ENCODE data around the gene STBD1.
"Not testable (repeated sequence)": the region's sequence is repeated elsewhere in the genome, so short reads cannot be mapped to it uniquely, and the experiment has no call there.

Gene STBD1

GRCh38 chr4:76283900-76284299 is 22.6 kb upstream of the STBD1 start:
- Histone ChIP-seq H3K27me3 (ENCODE audit: insufficient read depth, low read length) (no peaks in the 10 kb centered on the region), H3K4me1 (ENCODE audit: control insufficient read depth, insufficient read depth, low read length, unreplicated experiment) (no peaks in the 10 kb centered on the region), H3K27ac (ENCODE audit: low read depth, low read length) (no peak overlapping the region), H3K79me2 (ENCODE audit: control insufficient read depth, insufficient read depth, low read length, unreplicated experiment) (no peaks in the 10 kb centered on the region), H3K36me3 (ENCODE audit: insufficient read depth, low read length) (no peaks in the 10 kb centered on the region), H2AFZ (ENCODE audit: low read length, unreplicated experiment) (no peak overlapping the region), H3K4me3 (ENCODE audit: low read depth, low read length) (no peak overlapping the region)

- H2AFZ ChIP-seq (ENCODE audit: low read length, unreplicated experiment); H3K79me2 ChIP-seq (ENCODE audit: control insufficient read depth, insufficient read depth, low read length, unreplicated experiment); H3K27me3 ChIP-seq (ENCODE audit: insufficient read depth, low read length); H3K27ac ChIP-seq (ENCODE audit: low read depth, low read length); H3K4me3 ChIP-seq (ENCODE audit: low read depth, low read length); H3K36me3 ChIP-seq (ENCODE audit: insufficient read depth, low read length); H3K4me1 ChIP-seq (ENCODE audit: control insufficient read depth, insufficient read depth, low read length, unreplicated experiment): not testable (repeated sequence)
Observed at GRCh38 chr4:76287811-76288210, 18.7 kb upstream of the STBD1 start.

DNA sequence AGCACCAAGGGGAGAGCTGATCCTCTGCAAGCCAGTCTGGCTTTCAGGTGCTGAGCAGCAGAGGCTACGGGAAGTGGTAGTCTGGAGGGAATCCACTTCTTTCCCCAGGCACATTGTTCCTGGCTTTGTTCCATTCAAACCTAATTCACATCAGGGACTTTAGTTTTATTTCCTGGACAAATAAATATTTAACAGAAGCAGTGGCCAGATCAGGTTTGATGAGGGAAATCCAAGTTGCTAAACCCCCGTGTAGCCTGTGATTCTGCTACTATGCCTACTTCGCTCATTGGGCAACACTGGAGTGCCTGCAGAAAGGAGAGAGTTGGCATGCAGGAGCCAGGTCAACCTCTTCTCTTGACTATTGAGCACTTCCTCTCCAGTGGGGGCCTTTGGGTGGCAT is 13.8 kb upstream of the STBD1 start:
- Histone ChIP-seq H3K36me3 (ENCODE audit: insufficient read depth, low read length) (no peaks in the 10 kb centered on the region), H3K79me2 (ENCODE audit: control insufficient read depth, insufficient read depth, low read length, unreplicated experiment) (no peaks in the 10 kb centered on the region), H3K27me3 (ENCODE audit: insufficient read depth, low read length) (no peaks in the 10 kb centered on the region), H3K27ac (ENCODE audit: low read depth, low read length) (no peak overlapping the region), H3K4me1 (ENCODE audit: control insufficient read depth, insufficient read depth, low read length, unreplicated experiment) (no peaks in the 10 kb centered on the region), H2AFZ (ENCODE audit: low read length, unreplicated experiment) (no peak overlapping the region), H3K4me3 (ENCODE audit: low read depth, low read length) (no peak overlapping the region)

- Histone ChIP-seq H3K27me3 (ENCODE audit: insufficient read depth, low read length) (no peaks in the 10 kb centered on the region), H3K27ac (ENCODE audit: low read depth, low read length) (no peak overlapping the region), H3K4me3 (ENCODE audit: low read depth, low read length) (no peak overlapping the region), H3K36me3 (ENCODE audit: insufficient read depth, low read length) (no peaks in the 10 kb centered on the region), H2AFZ (ENCODE audit: low read length, unreplicated experiment) (no peak overlapping the region), H3K4me1 (ENCODE audit: control insufficient read depth, insufficient read depth, low read length, unreplicated experiment) (no peaks in the 10 kb centered on the region), H3K79me2 (ENCODE audit: control insufficient read depth, insufficient read depth, low read length, unreplicated experiment) (no peaks in the 10 kb centered on the region)
Observed at GRCh38 chr4:76293772-76294171, 12.8 kb upstream of the STBD1 start.

DNA sequence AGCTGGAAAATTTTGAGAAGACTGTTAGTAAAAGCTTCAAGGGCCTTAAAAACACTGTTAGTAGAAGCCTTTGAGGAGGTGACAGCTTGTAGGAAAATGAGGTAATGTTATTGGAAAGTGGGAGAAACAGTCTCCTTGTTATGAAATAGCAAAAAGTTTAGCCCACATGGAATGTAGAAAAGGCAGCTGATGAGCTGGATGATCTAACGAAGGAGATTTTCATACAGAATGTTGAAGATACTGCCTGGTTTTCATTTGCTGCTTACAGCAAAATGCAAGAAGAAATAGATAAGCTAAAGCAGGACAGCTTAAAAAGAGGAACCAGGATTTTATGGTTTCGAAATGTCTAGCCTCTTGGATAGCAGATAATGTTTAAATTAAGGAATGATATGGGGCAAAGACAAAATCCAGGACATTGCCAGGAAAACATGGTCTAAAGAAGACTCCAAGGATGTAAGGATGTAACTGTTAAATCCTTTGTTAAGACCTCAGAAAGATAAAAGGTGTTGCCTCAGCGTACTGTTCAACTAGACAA is 10.2 kb upstream of the STBD1 start:
- Histone ChIP-seq H3K79me2 (ENCODE audit: control insufficient read depth, insufficient read depth, low read length, unreplicated experiment) (no peaks in the 10 kb centered on the region), H3K4me1 (ENCODE audit: control insufficient read depth, insufficient read depth, low read length, unreplicated experiment) (peaks cover 5% of the 10 kb centered on the region), H3K36me3 (ENCODE audit: insufficient read depth, low read length) (no peaks in the 10 kb centered on the region; the same call in 1 of the 2 replicates), H3K27ac (ENCODE audit: low read depth, low read length) (no peak overlapping the region), H2AFZ (ENCODE audit: low read length, unreplicated experiment) (no peak overlapping the region), H3K4me3 (ENCODE audit: low read depth, low read length) (no peak overlapping the region), H3K27me3 (ENCODE audit: insufficient read depth, low read length) (no peaks in the 10 kb centered on the region)

DNA sequence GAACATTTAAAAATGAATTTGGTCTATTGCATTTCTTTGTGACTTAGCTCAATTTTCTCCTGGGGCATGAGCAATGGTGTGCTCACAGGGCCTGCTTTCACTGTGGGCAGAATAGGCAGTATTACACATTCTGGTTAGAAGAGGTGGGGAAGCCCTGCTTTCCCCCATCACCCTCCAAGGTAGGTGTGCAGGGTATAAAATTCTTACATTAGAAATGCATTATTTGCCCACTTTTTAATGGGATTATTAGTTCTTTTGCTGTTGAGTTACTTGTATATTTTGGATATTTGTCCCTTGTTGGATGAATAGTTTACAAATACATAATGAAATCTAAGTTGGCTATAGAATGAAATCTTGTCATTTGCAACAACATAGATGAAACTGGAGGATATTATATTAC is 8.3 kb upstream of the STBD1 start:
- Histone ChIP-seq H3K4me3 (ENCODE audit: low read depth, low read length) (no peak overlapping the region), H2AFZ (ENCODE audit: low read length, unreplicated experiment) (no peak overlapping the region), H3K27me3 (ENCODE audit: insufficient read depth, low read length) (no peaks in the 10 kb centered on the region), H3K4me1 (ENCODE audit: control insufficient read depth, insufficient read depth, low read length, unreplicated experiment) (peaks cover 15% of the 10 kb centered on the region), H3K27ac (ENCODE audit: low read depth, low read length) (no peak overlapping the region), H3K36me3 (ENCODE audit: insufficient read depth, low read length) (no peaks in the 10 kb centered on the region; the same call in 1 of the 2 replicates), H3K79me2 (ENCODE audit: control insufficient read depth, insufficient read depth, low read length, unreplicated experiment) (no peaks in the 10 kb centered on the region)

DNA sequence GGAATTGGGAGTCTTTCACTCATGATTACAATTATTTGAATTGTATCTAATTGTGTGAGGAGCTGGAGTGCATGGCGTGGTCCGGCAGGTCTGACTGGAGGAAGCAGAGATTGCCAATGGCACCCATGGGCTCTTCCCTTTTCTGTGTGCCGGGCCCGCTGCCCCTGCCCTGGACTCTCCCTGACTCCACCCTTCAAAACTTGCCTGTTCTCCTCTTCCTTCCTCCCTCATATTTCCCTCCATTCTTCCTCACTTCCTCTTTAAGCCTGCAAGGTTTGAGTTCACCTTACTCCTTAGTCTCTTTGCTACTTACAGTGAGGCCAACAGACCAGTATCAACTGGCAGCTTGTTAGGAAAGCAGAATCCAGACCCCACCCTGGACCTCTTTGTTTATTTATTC is 6.5 kb upstream of the STBD1 start:
- H3K36me3 ChIP-seq (ENCODE audit: insufficient read depth, low read length): no peaks in the 10 kb centered on the region; the same call in 1 of the 2 replicates

DNA sequence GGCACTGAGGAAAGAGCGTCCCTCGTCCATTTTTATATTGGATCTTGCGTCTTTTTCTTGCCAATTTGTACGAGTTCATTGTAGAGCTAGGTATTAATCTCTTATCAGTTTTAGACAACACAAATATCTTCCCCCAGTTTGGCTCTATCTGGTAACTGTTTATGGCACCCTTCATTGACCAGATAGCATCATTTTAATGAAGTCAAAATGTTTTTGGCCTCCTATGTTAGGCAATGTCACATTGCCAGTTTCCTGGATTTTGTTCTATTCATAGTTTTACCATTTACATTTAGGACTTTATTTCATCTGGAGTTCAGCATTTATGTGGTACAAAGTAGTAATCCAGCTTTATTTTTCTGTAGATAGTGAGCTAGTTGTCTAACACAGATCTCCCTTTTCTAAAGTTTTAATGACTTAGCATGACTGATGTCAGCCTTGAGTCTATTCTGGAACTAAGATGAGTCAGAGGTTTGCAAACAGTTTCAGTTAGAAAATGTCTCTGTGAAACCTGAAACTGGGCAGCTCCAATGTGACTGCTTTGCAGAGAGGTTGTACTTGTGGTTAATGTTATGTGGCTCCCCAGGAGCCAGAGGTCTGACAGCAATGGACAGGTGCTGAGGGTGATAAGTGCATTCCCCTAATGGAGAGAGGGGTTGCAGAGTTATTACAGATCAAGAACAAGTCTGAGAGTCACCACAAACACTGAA is 5.3 kb upstream of the STBD1 start:
- peaks cover 23% of the 10 kb centered on the region for H3K4me1 ChIP-seq (ENCODE audit: control insufficient read depth, insufficient read depth, low read length, unreplicated experiment)
- no peak overlapping the region for H3K4me3 ChIP-seq (ENCODE audit: low read depth, low read length)
- no peak overlapping the region for H2AFZ ChIP-seq (ENCODE audit: low read length, unreplicated experiment)
- H3K79me2 ChIP-seq (ENCODE audit: control insufficient read depth, insufficient read depth, low read length, unreplicated experiment): peaks cover 17% of the 10 kb centered on the region
- H3K27ac ChIP-seq (ENCODE audit: low read depth, low read length): peak overlapping the region; percentile 51
- H3K36me3 ChIP-seq (ENCODE audit: insufficient read depth, low read length): no peaks in the 10 kb centered on the region; the same call in 1 of the 2 replicates
- H3K27me3 ChIP-seq (ENCODE audit: insufficient read depth, low read length): no peaks in the 10 kb centered on the region

More for the DNA sequence above, 6.5 kb upstream of the STBD1 start:
- H3K4me3 ChIP-seq (ENCODE audit: low read depth, low read length): no peak overlapping the region
- H2AFZ ChIP-seq (ENCODE audit: low read length, unreplicated experiment): no peak overlapping the region
- H3K27me3 ChIP-seq (ENCODE audit: insufficient read depth, low read length): no peaks in the 10 kb centered on the region
- H3K4me1 ChIP-seq (ENCODE audit: control insufficient read depth, insufficient read depth, low read length, unreplicated experiment): peaks cover 17% of the 10 kb centered on the region
- no peak overlapping the region for H3K27ac ChIP-seq (ENCODE audit: low read depth, low read length)
- peaks cover 7% of the 10 kb centered on the region for H3K79me2 ChIP-seq (ENCODE audit: control insufficient read depth, insufficient read depth, low read length, unreplicated experiment)

GRCh38 chr4:76301775-76302162 is 4.8 kb upstream of the STBD1 start:
- Histone ChIP-seq H3K27me3 (ENCODE audit: insufficient read depth, low read length) (no peaks in the 10 kb centered on the region), H3K4me3 (ENCODE audit: low read depth, low read length) (no peak overlapping the region), H3K4me1 (ENCODE audit: control insufficient read depth, insufficient read depth, low read length, unreplicated experiment) (peaks cover 23% of the 10 kb centered on the region), H3K27ac (ENCODE audit: low read depth, low read length) (peak overlapping the region; percentile 0; the same call in 1 of the 2 replicates), H2AFZ (ENCODE audit: low read length, unreplicated experiment) (no peak overlapping the region), H3K79me2 (ENCODE audit: control insufficient read depth, insufficient read depth, low read length, unreplicated experiment) (peaks cover 17% of the 10 kb centered on the region), H3K36me3 (ENCODE audit: insufficient read depth, low read length) (no peaks in the 10 kb centered on the region; the same call in 1 of the 2 replicates)

DNA sequence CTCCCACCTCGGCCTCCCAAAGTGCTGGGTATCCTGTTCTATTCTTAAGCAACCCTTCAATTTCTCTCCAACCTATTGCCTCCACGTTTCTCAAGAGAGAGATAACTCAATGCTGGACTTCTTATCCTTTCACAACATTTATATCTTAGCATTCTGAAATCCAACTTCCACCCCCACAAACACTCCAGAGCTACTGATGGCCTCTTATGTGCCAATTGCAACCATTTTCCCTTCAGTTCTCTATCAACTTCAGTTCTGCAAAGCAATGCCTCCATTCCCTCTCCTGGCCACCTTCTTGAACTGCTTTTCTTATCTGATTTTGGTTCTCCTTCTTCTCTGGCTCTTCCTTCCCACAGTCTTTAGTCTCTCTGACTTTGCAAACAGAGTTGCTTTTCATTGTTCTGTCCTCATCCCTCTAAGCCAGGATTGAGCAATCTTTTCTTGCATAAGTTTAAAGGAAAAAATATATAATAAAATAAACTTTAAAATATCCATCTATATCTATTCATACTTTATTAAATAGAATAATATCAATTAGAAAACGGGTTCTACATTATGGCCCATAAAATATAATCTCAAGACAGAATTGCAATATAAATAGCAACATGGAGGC is 3.6 kb upstream of the STBD1 start:
- H3K79me2 ChIP-seq (ENCODE audit: control insufficient read depth, insufficient read depth, low read length, unreplicated experiment): peaks cover 28% of the 10 kb centered on the region
- no peaks in the 10 kb centered on the region; the same call in 1 of the 2 replicates for H3K36me3 ChIP-seq (ENCODE audit: insufficient read depth, low read length)
- H3K4me3 ChIP-seq (ENCODE audit: low read depth, low read length): no peak overlapping the region
- peaks cover 28% of the 10 kb centered on the region for H3K4me1 ChIP-seq (ENCODE audit: control insufficient read depth, insufficient read depth, low read length, unreplicated experiment)
- H3K27ac ChIP-seq (ENCODE audit: low read depth, low read length): no peak overlapping the region
- no peaks in the 10 kb centered on the region for H3K27me3 ChIP-seq (ENCODE audit: insufficient read depth, low read length)
- no peak overlapping the region for H2AFZ ChIP-seq (ENCODE audit: low read length, unreplicated experiment)

Data from ACC112 (cell line).